ENCODE results near the gene EFEMP2.

Gene EFEMP2

GRCh38 chr11:65906602-65907001 lies 34.0 kb upstream of the EFEMP2 start:
- Histone ChIP-seq H3F3A (ENCODE audit: insufficient read depth) (no peaks in the 10 kb centered on the region), H3K27ac (ENCODE audit: low read depth, low read length) (no peak overlapping the region), H4K20me1 (ENCODE audit: low read depth, low read length) (no peaks in the 10 kb centered on the region), H3K9me3 (ENCODE audit: insufficient read depth, low read length) (no peaks in the 10 kb centered on the region), H3K27me3 (ENCODE audit: low read length) (no peaks in the 10 kb centered on the region), H3K9ac (ENCODE audit: low read length) (no peak overlapping the region), H3K4me2 (ENCODE audit: low read depth, low read length, poor library complexity, severe bottlenecking) (no peak overlapping the region), H3K79me2 (ENCODE audit: insufficient read depth, low read length) (no peaks in the 10 kb centered on the region), H3K4me3 (ENCODE audit: insufficient read depth, low read length, poor library complexity, severe bottlenecking) (no peak overlapping the region), H3K9me2 (replicated peaks; ENCODE audit: insufficient read depth, low read length) (no peaks in the 10 kb centered on the region), H3K36me3 (ENCODE audit: low read length) (no peaks in the 10 kb centered on the region), H2AFZ (ENCODE audit: low read depth, low read length, severe bottlenecking) (no peak overlapping the region)
- TF ChIP-seq EZH2phosphoT487 (conservative IDR thresholded peaks at IDR 0.05; ENCODE audit: low read length) (no peak), CTCF (IDR thresholded peaks at IDR 0.05; ENCODE audit: insufficient read depth, low read length, poor library complexity, severe bottlenecking) (no peak)

- Histone ChIP-seq H4K20me1 (ENCODE audit: low read depth, low read length) (no peaks in the 10 kb centered on the region), H2AFZ (ENCODE audit: low read depth, low read length, severe bottlenecking) (no peak overlapping the region), H3K4me3 (ENCODE audit: insufficient read depth, low read length, poor library complexity, severe bottlenecking) (no peak overlapping the region), H3K9me3 (ENCODE audit: insufficient read depth, low read length) (no peaks in the 10 kb centered on the region), H3K36me3 (ENCODE audit: low read length) (no peaks in the 10 kb centered on the region), H3F3A (ENCODE audit: insufficient read depth) (no peaks in the 10 kb centered on the region), H3K9me2 (replicated peaks; ENCODE audit: insufficient read depth, low read length) (no peaks in the 10 kb centered on the region), H3K9ac (ENCODE audit: low read length) (no peak overlapping the region), H3K79me2 (ENCODE audit: insufficient read depth, low read length) (no peaks in the 10 kb centered on the region), H3K27me3 (ENCODE audit: low read length) (no peaks in the 10 kb centered on the region), H3K27ac (ENCODE audit: low read depth, low read length) (no peak overlapping the region), H3K4me2 (ENCODE audit: low read depth, low read length, poor library complexity, severe bottlenecking) (no peak overlapping the region)
- TF ChIP-seq EZH2phosphoT487 (conservative IDR thresholded peaks at IDR 0.05; ENCODE audit: low read length) = no peak
- no peak for TF ChIP-seq CTCF (IDR thresholded peaks at IDR 0.05; ENCODE audit: insufficient read depth, low read length, poor library complexity, severe bottlenecking)
Measured at GRCh38 chr11:65903715-65904114, 31.1 kb upstream of the EFEMP2 start.

- no peaks in the 10 kb centered on the region for H3K36me3 ChIP-seq (ENCODE audit: low read length)
- no peaks in the 10 kb centered on the region for H3K79me2 ChIP-seq (ENCODE audit: insufficient read depth, low read length)
- H3F3A ChIP-seq (ENCODE audit: insufficient read depth) = no peaks in the 10 kb centered on the region
- H3K9ac ChIP-seq (ENCODE audit: low read length) = no peak overlapping the region
- H2AFZ ChIP-seq (ENCODE audit: low read depth, low read length, severe bottlenecking) = no peak overlapping the region
- TF ChIP-seq EZH2phosphoT487 (conservative IDR thresholded peaks at IDR 0.05; ENCODE audit: low read length) (no peak), CTCF (IDR thresholded peaks at IDR 0.05; ENCODE audit: insufficient read depth, low read length, poor library complexity, severe bottlenecking) (no peak)
- no peak overlapping the region for H3K4me3 ChIP-seq (ENCODE audit: insufficient read depth, low read length, poor library complexity, severe bottlenecking)
- H3K9me2 ChIP-seq (replicated peaks; ENCODE audit: insufficient read depth, low read length) = no peaks in the 10 kb centered on the region
- no peak overlapping the region for H3K4me2 ChIP-seq (ENCODE audit: low read depth, low read length, poor library complexity, severe bottlenecking)
- H3K27me3 ChIP-seq (ENCODE audit: low read length) = no peaks in the 10 kb centered on the region
- no peak overlapping the region for H3K27ac ChIP-seq (ENCODE audit: low read depth, low read length)
- no peaks in the 10 kb centered on the region for H3K9me3 ChIP-seq (ENCODE audit: insufficient read depth, low read length)
- H4K20me1 ChIP-seq (ENCODE audit: low read depth, low read length) = no peaks in the 10 kb centered on the region
Measured at GRCh38 chr11:65903068-65903481, 30.5 kb upstream of the EFEMP2 start.

- Histone ChIP-seq H3K4me2 (ENCODE audit: low read depth, low read length, poor library complexity, severe bottlenecking) (peak overlapping the region; percentile 53), H3K9ac (ENCODE audit: low read length) (no peak overlapping the region), H3K79me2 (ENCODE audit: insufficient read depth, low read length) (no peaks in the 10 kb centered on the region), H3K27me3 (ENCODE audit: low read length) (no peaks in the 10 kb centered on the region), H2AFZ (ENCODE audit: low read depth, low read length, severe bottlenecking) (no peak overlapping the region), H3K4me3 (ENCODE audit: insufficient read depth, low read length, poor library complexity, severe bottlenecking) (no peak overlapping the region), H4K20me1 (ENCODE audit: low read depth, low read length) (no peaks in the 10 kb centered on the region), H3K9me3 (ENCODE audit: insufficient read depth, low read length) (no peaks in the 10 kb centered on the region), H3K36me3 (ENCODE audit: low read length) (no peaks in the 10 kb centered on the region), H3F3A (ENCODE audit: insufficient read depth) (no peaks in the 10 kb centered on the region), H3K9me2 (replicated peaks; ENCODE audit: insufficient read depth, low read length) (no peaks in the 10 kb centered on the region), H3K27ac (ENCODE audit: low read depth, low read length) (no peak overlapping the region)
- TF ChIP-seq EZH2phosphoT487 (conservative IDR thresholded peaks at IDR 0.05; ENCODE audit: low read length) (no peak), CTCF (IDR thresholded peaks at IDR 0.05; ENCODE audit: insufficient read depth, low read length, poor library complexity, severe bottlenecking) (no peak)
Measured at GRCh38 chr11:65900899-65901180, 28.2 kb upstream of the EFEMP2 start.
